ENCODE results near the gene DDX46. TPM values are rescaled to one million over a fixed set of nuclear protein-coding genes. Genes with fewer than 3 reads are reported as not detected.

DDX46 gene
- total and polyA plus RNA-seq, 2 of the 8 experiments (the other 6 are each of a cell fraction or from before 2014, with no cell fraction given): 22.6 to 110 TPM

DNA sequence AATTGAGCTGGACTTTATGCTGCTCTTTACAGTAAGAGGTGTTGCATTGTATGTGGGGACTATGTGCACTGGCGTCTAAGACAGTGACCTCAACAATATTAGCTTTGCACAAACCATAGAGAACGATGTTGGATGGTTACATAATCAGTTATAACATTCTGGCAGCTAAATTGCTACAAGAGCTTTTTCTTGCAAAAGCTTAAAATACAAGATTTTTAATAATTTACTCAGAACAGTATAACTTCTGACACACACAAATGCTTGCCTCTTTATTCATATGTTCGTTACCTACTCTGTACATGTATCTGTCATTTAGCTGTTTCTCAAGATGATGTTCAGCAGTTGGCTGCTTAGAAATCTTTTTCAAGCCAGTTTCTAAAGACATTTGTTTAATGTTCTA, 98.8 kb downstream of the DDX46 start (continued):
- no peak for TF ChIP-seq KDM5A (IDR thresholded peaks at IDR 0.05; ENCODE audit: low read length)
- TF ChIP-seq EP300 (IDR thresholded peaks at IDR 0.05; ENCODE audit: borderline replicate concordance in 1 of 2, low read depth in 2 of 2, low read length in 2 of 2): no peak
- no peak for TF ChIP-seq EGR1 (IDR thresholded peaks at IDR 0.05; ENCODE audit: borderline replicate concordance, low read depth, low read length)
- no peak for TF ChIP-seq SP2 (IDR thresholded peaks at IDR 0.05; ENCODE audit: low read length)
- no peak for TF ChIP-seq ZNF274 (IDR thresholded peaks at IDR 0.05; ENCODE audit: borderline replicate concordance, extremely low read depth, low read length)
- no peak for TF ChIP-seq SIN3A (conservative IDR thresholded peaks at IDR 0.05 in 1 of 2, IDR thresholded peaks at IDR 0.05 in 1 of 2; ENCODE audit: low read depth in 1 of 2, low read length in 2 of 2)
- no peak for TF ChIP-seq SIX5 (IDR thresholded peaks at IDR 0.05; ENCODE audit: low read depth, low read length)
